HepG2 (cell line): ENCODE results near the gene POP5. TPM values are rescaled to one million over a fixed set of nuclear protein-coding genes. Genes with fewer than 3 reads are reported as not detected.

Source experiments
- FLYWCH1 ChIP-seq: sonication (generic); formaldehyde crosslinking; IDR thresholded peaks from 2 replicates; pipeline ENCODE4 v1.8.1; 2023; ENCODE audit warnings: mild to moderate bottlenecking, missing genetic modification reagents
- GATA4 ChIP-seq: sonication (generic); IDR thresholded peaks from 2 replicates; pipeline ENCODE4 v1.6.1; 2016; ENCODE audit warnings: antibody characterized with exemption, low read depth, borderline replicate concordance
- HES4 ChIP-seq: sonication (generic); formaldehyde crosslinking; IDR thresholded peaks from 2 replicates; pipeline ENCODE4 v1.9.0; 2021; ENCODE audit warnings: mild to moderate bottlenecking, missing genetic modification reagents, borderline replicate concordance
- HNRNPLL ChIP-seq: fragments of 200-400 bp; formaldehyde crosslinking; IDR thresholded peaks from 2 replicates; pipeline ENCODE4 v1.6.1; 2017; ENCODE audit warnings: mild to moderate bottlenecking, low read depth, low read length; ENCODE audit not compliant: poor library complexity, severe bottlenecking
- JARID2 ChIP-seq: sonication (generic); formaldehyde crosslinking; IDR thresholded peaks from 2 replicates; pipeline ENCODE4 v1.8.1; 2023; ENCODE audit warnings: missing genetic modification reagents, inconsistent platforms; ENCODE audit not compliant: insufficient replicate concordance
- LBX2 ChIP-seq: sonication (generic); formaldehyde crosslinking; IDR thresholded peaks from 2 replicates; pipeline ENCODE4 v1.5.0; 2020; ENCODE audit warnings: missing genetic modification reagents, mild to moderate bottlenecking, borderline replicate concordance
- MEF2D ChIP-seq: sonication (generic); formaldehyde crosslinking; IDR thresholded peaks from 2 replicates; pipeline ENCODE4 v1.5.1; 2020; ENCODE audit warnings: mild to moderate bottlenecking, missing genetic modification reagents
- NR1H2 ChIP-seq: sonication (generic); formaldehyde crosslinking; IDR thresholded peaks from 2 replicates; pipeline ENCODE4 v1.8.1; 2022; ENCODE audit warnings: low read depth, missing genetic modification reagents, borderline replicate concordance
- NR2F6 ChIP-seq, 2 experiments: IDR thresholded peaks; 2 replicates each; pipeline ENCODE4 v1.6.1; 2016; ENCODE audit warnings: antibody characterized with exemption in 1 of 2, mild to moderate bottlenecking in 1 of 2
- RFX5 ChIP-seq: IDR thresholded peaks from 2 replicates; pipeline ENCODE4 v1.6.1; 2011; ENCODE audit warnings: low read depth, low read length, improper control_type of control experiment
- SATB2 ChIP-seq: sonication (generic); formaldehyde crosslinking; IDR thresholded peaks from 2 replicates; pipeline ENCODE4 v1.5.0; 2020; ENCODE audit warnings: missing genetic modification reagents
- STAT6 ChIP-seq: sonication (generic); formaldehyde crosslinking; IDR thresholded peaks from 2 replicates; pipeline ENCODE4 v1.4.0; 2020; ENCODE audit warnings: missing genetic modification reagents, mild to moderate bottlenecking, borderline replicate concordance
- TBL1XR1 ChIP-seq: fragments of 150-350 bp; IDR thresholded peaks from 2 replicates; pipeline ENCODE4 v1.6.1; 2014; ENCODE audit warnings: borderline replicate concordance, low read length; ENCODE audit not compliant: partially characterized antibody
- UBTF ChIP-seq: sonication (generic); formaldehyde crosslinking; IDR thresholded peaks from 2 replicates; pipeline ENCODE4 v1.4.0; 2020; ENCODE audit warnings: mild to moderate bottlenecking, missing genetic modification reagents
- ZNF253 ChIP-seq: sonication (generic); formaldehyde crosslinking; IDR thresholded peaks from 2 replicates; pipeline ENCODE4 v1.8.0; 2022; ENCODE audit warnings: mild to moderate bottlenecking, missing genetic modification reagents, borderline replicate concordance
- ZNF446 ChIP-seq: sonication (generic); formaldehyde crosslinking; IDR thresholded peaks from 2 replicates; pipeline ENCODE4 v1.5.0; 2020; ENCODE audit warnings: mild to moderate bottlenecking, missing genetic modification reagents
- ZNF503 ChIP-seq: sonication (generic); formaldehyde crosslinking; IDR thresholded peaks from 2 replicates; pipeline ENCODE4 v1.4.0; 2020; ENCODE audit warnings: missing genetic modification reagents
- ZNF549 ChIP-seq: sonication (generic); formaldehyde crosslinking; IDR thresholded peaks from 2 replicates; pipeline ENCODE4 v1.5.0; 2020; ENCODE audit warnings: missing genetic modification reagents
- ZNF550 ChIP-seq: sonication (generic); formaldehyde crosslinking; IDR thresholded peaks from 2 replicates; pipeline ENCODE4 v1.4.0; 2020; ENCODE audit warnings: mild to moderate bottlenecking, missing genetic modification reagents, borderline replicate concordance
- ZNF644 ChIP-seq: IDR thresholded peaks from 2 replicates; pipeline ENCODE4 v1.6.1; 2016; ENCODE audit warnings: low read depth
- ZNF713 ChIP-seq: sonication (generic); formaldehyde crosslinking; IDR thresholded peaks from 2 replicates; pipeline ENCODE4 v1.4.0; 2020; ENCODE audit warnings: mild to moderate bottlenecking, missing genetic modification reagents
- ZNF850 ChIP-seq: sonication (generic); formaldehyde crosslinking; conservative IDR thresholded peaks from 2 replicates; pipeline ENCODE4 v1.9.0; 2021; ENCODE audit warnings: mild to moderate bottlenecking, missing genetic modification reagents
- ZNF878 ChIP-seq: sonication (generic); formaldehyde crosslinking; IDR thresholded peaks from 2 replicates; pipeline ENCODE4 v1.8.1; 2023; ENCODE audit warnings: mild to moderate bottlenecking, missing genetic modification reagents, moderate library complexity
- polyA plus RNA-seq, 8 experiments: library from polyadenylated mRNA; depleted of rRNA in 3 of 8; stranded (reverse) in 7 of 8; unstranded in 1 of 8; fragments of >200 nt; fragmentation: Illumina TruSeq in 4 of 8; extraction: Trizol in 4 of 8; gene quantifications; 2 replicates each; pipeline versions ENCODE4 v1.2.1 to v1.2.3, GENCODE V29; 2011 to 2016; ENCODE audit warnings: low read depth in 4 of 8, missing spikeins in 1 of 8, mixed read lengths in 1 of 8; ENCODE audit not compliant: insufficient read depth in 1 of 8
- total RNA-seq, 5 experiments: library from RNA; depleted of rRNA; stranded (reverse); fragments of >200 nt; fragmentation: Illumina TruSeq; extraction: Trizol; gene quantifications; 2 replicates each; pipeline ENCODE4 v1.2.3, GENCODE V29; 2016; ENCODE audit warnings: low read depth in 1 of 5

The POP5 gene
- total and polyA plus RNA-seq, 2 of the 13 experiments (the other 11 are each of a cell fraction or from before 2014, with no cell fraction given), result 45.6 to 61.3 TPM

- TF ChIP-seq STAT6 (CRISPR knock-in tag), result no peak
- no peak for TF ChIP-seq ZNF550 (CRISPR knock-in tag)
- TF ChIP-seq HNRNPLL, result no peak
- no peak for TF ChIP-seq ZNF253 (CRISPR knock-in tag)
- peak; percentile 60 for TF ChIP-seq NR2F6 (IDR thresholded peaks at IDR 0.05)
- peak; percentile 80 for TF ChIP-seq NR2F6 (CRISPR knock-in tag; IDR thresholded peaks at IDR 0.05)
- TF ChIP-seq ZNF549, result no peak
- no peak for TF ChIP-seq MEF2D (CRISPR knock-in tag)
- TF ChIP-seq HES4 (CRISPR knock-in tag), result no peak
- TF ChIP-seq NR1H2 (CRISPR knock-in tag), result no peak
- TF ChIP-seq ZNF644 (CRISPR knock-in tag), result no peak
- no peak for TF ChIP-seq ZNF850
- no peak for TF ChIP-seq UBTF
- no peak for TF ChIP-seq ZNF713 (CRISPR knock-in tag)
- no peak for TF ChIP-seq ZNF446 (CRISPR knock-in tag)
- no peak for TF ChIP-seq JARID2
- no peak for TF ChIP-seq FLYWCH1 (CRISPR knock-in tag)
- no peak for TF ChIP-seq ZNF503 (CRISPR knock-in tag)
- no peak for TF ChIP-seq RFX5
- no peak for TF ChIP-seq SATB2 (CRISPR knock-in tag)
- TF ChIP-seq ZNF878 (CRISPR knock-in tag), result no peak
- no peak for TF ChIP-seq LBX2 (CRISPR knock-in tag)
- TF ChIP-seq GATA4, result no peak
- no peak for TF ChIP-seq TBL1XR1
Observed at GRCh38 chr12:120538281-120539156, 42.7 kb downstream of the POP5 start (continued).
